Type B pancreatic cell (in vitro differentiated cells): Measurements from ENCODE around the gene YIPF2. TPM values are rescaled to one million over a fixed set of nuclear protein-coding genes. Genes with fewer than 3 reads are reported as not detected.

ENCODE experiments used
- DNase-seq: peaks from one replicate; pipeline ENCODE4 v3.0.0; 2021; ENCODE audit warnings: mixed read lengths; ENCODE audit not compliant: unreplicated experiment; ENCODE audit errors: extremely low spot score
- H3K27ac Mint-ChIP-seq: 2 replicates; pipeline ENCODE4 v1.8.0; 2021; ENCODE audit warnings: mild to moderate bottlenecking, mixed read lengths
- H3K27me3 Mint-ChIP-seq: 2 replicates; pipeline ENCODE4 v1.8.0; 2021; ENCODE audit warnings: mixed read lengths
- H3K36me3 Mint-ChIP-seq: 2 replicates; pipeline ENCODE4 v1.8.0; 2021; ENCODE audit warnings: mixed read lengths
- H3K4me1 Mint-ChIP-seq: one replicate; pipeline ENCODE4 v1.8.0; 2021; ENCODE audit warnings: mixed read lengths; ENCODE audit not compliant: unreplicated experiment
- H3K4me3 Mint-ChIP-seq: 2 replicates; pipeline ENCODE4 v1.8.0; 2021; ENCODE audit warnings: mild to moderate bottlenecking, mixed read lengths
- H3K9me3 Mint-ChIP-seq: 2 replicates; pipeline ENCODE4 v1.8.0; 2021; ENCODE audit warnings: mixed read lengths
- total RNA-seq: library from RNA; stranded (reverse); gene quantifications from 2 replicates; pipeline ENCODE4 v1.2.1, GENCODE V29; 2021; ENCODE audit warnings: low replicate concordance
- TF ChIP-seq, protein P1 (sequence below): fragments of 200-600 bp; sonication (generic); conservative IDR thresholded peaks from 2 replicates; pipeline ENCODE4 v1.5.0; 2021; ENCODE audit warnings: antibody characterized with exemption, mild to moderate bottlenecking

Gene YIPF2
- total RNA-seq, 1 donor from 2014 or later: 58.5 TPM

DNA sequence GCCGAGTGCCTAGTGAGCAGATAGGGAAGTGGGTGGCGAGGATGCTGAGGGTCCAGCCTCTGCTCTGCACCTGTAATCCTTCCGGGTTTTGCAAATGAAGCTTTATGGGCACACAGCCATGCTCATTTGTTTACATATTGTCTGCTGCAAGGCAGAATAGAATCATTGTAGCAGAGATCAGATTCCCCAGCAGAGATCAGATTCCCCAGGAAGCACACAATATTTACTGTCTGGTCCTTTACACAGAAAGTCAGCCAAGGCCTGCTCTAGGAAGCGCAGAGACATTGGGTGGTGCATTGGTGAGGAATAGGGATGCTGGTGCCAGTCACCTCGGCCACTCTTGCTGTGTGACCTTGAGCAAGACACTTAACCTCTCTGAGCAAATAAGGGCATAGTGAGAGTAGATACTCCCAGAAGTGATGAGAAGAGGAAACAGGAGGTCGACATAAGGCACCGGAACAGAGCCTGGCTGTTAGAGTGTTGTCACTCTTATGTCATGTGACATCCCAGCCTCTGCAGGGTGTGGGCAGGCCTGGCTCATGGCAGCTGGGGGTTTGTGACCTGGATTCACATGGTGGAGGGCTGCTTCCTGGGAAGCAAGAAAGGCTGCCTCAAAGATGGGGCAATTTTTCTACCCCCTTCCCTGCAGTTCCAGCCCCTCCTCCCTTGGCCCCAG, 31.4 kb downstream of the YIPF2 start:
- Mint-ChIP-seq H3K27ac (peak overlapping the region; percentile 85), H3K27me3 (no peaks in the 10 kb centered on the region), H3K9me3 (no peaks in the 10 kb centered on the region), H3K4me3 (peak overlapping the region; percentile 55), H3K36me3 (peaks cover 3% of the 10 kb centered on the region), H3K4me1 (peaks cover 32% of the 10 kb centered on the region)
- no peak for DNase-seq
- TF ChIP-seq, protein P1, sequence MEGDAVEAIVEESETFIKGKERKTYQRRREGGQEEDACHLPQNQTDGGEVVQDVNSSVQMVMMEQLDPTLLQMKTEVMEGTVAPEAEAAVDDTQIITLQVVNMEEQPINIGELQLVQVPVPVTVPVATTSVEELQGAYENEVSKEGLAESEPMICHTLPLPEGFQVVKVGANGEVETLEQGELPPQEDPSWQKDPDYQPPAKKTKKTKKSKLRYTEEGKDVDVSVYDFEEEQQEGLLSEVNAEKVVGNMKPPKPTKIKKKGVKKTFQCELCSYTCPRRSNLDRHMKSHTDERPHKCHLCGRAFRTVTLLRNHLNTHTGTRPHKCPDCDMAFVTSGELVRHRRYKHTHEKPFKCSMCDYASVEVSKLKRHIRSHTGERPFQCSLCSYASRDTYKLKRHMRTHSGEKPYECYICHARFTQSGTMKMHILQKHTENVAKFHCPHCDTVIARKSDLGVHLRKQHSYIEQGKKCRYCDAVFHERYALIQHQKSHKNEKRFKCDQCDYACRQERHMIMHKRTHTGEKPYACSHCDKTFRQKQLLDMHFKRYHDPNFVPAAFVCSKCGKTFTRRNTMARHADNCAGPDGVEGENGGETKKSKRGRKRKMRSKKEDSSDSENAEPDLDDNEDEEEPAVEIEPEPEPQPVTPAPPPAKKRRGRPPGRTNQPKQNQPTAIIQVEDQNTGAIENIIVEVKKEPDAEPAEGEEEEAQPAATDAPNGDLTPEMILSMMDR: no peak

DNA sequence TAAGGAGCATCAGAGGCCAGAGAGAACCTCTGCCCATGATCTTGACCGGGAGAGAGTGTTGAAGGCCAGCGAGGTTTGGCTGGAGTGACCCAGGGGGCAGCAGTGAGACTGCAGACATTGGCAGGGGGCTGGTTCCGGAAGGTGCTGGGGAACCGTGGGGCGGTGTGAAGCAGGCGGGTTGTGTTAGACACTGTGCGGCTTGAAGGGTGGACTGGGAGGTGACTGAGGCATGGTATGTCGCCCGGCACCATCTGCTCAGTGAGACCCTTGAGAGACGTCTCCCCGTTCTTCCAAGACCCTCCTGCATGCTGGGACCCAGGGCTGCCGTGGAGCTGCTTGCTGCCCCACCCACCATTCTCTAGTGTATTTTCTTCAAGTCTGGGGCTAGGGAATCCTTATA, 32.5 kb downstream of the YIPF2 start:
- peak overlapping the region; percentile 85 for H3K27ac Mint-ChIP-seq
- TF ChIP-seq, protein P1: no peak
- H3K4me3 Mint-ChIP-seq: no peak overlapping the region
- H3K27me3 Mint-ChIP-seq: no peaks in the 10 kb centered on the region
- H3K4me1 Mint-ChIP-seq: peaks cover 38% of the 10 kb centered on the region
- H3K9me3 Mint-ChIP-seq: no peaks in the 10 kb centered on the region
- no peak for DNase-seq
- H3K36me3 Mint-ChIP-seq: peaks cover 3% of the 10 kb centered on the region

DNA sequence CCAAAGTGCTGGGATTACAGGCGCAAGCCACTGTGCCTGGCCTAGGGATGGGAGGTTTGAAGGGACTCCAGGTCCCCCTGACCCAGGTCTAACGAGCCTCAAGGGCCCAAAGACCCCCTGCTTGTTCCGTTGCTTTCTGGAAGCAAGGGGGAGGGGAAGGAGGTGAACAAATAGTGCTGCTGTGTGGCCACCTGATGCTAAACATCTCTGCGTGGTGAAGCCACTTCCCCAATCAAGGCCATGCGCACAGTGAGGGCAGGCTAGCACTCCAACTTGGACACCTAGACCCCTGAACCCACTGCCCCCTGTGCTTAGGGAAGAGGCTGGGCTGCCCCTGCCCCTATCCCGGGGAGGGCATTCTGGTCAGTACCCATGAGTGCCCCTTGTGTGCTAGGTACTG, 33.1 kb downstream of the YIPF2 start:
- Mint-ChIP-seq H3K36me3 (peaks cover 3% of the 10 kb centered on the region), H3K9me3 (no peaks in the 10 kb centered on the region), H3K27me3 (no peaks in the 10 kb centered on the region), H3K27ac (peak overlapping the region; percentile 87), H3K4me3 (no peak overlapping the region), H3K4me1 (peaks cover 38% of the 10 kb centered on the region)
- TF ChIP-seq, protein P1: no peak
- no peak for DNase-seq

DNA sequence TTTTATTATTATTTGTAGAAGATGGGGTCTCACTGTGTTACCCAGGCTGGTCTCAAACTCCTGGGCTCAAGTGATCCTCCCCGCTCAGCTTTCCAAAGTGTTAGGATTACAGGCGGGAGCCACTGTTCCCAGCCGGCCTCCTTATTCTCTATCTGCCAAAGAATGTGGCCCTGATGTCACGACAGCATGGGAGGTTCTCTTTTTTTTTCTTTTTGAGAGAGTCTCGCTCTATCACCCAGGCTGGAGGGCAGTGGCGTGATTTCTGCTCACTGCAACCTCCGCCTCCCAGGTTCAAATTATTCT, 33.6 kb downstream of the YIPF2 start:
- TF ChIP-seq, protein P1: no peak
- Mint-ChIP-seq H3K4me1 (peaks cover 38% of the 10 kb centered on the region), H3K9me3 (no peaks in the 10 kb centered on the region), H3K4me3 (peak overlapping the region; percentile 44), H3K27me3 (no peaks in the 10 kb centered on the region), H3K36me3 (peaks cover 3% of the 10 kb centered on the region), H3K27ac (peak overlapping the region; percentile 87)
- no peak for DNase-seq

DNA sequence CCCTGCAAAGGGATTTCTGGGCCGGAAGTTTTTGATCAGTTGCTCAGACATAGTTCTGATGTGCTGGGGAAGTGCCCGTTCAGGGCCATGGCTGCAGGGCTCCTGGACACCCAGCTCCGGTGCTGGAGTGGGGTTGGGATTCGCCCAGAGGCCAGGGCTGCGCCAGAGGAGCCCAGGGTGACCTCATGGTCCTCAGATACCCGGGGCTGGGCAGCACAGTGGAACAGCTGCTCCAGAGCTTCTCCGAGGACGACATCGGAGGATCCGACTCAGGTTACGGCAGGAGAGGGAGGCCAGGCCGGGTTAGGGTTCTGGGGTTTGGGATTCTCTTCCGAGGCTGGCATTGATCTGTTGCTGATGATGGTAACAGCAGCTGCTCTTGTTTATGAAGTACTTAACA, 36.2 kb downstream of the YIPF2 start:
- Mint-ChIP-seq H3K36me3 (peaks cover 3% of the 10 kb centered on the region), H3K4me3 (peak overlapping the region; percentile 87), H3K27ac (peak overlapping the region; percentile 99), H3K27me3 (no peaks in the 10 kb centered on the region), H3K9me3 (no peaks in the 10 kb centered on the region), H3K4me1 (peaks cover 49% of the 10 kb centered on the region)
- DNase-seq: no peak
- TF ChIP-seq, protein P1: no peak
